ENCODE measurements around the gene MOAP1.
A peak's percentile ranks its signal among the peaks of the same experiment; 100 is the strongest.
"Not testable (repeated sequence)": the region's sequence is repeated elsewhere in the genome, so short reads cannot be mapped to it uniquely, and the experiment has no call there.

Gene MOAP1, protein sequence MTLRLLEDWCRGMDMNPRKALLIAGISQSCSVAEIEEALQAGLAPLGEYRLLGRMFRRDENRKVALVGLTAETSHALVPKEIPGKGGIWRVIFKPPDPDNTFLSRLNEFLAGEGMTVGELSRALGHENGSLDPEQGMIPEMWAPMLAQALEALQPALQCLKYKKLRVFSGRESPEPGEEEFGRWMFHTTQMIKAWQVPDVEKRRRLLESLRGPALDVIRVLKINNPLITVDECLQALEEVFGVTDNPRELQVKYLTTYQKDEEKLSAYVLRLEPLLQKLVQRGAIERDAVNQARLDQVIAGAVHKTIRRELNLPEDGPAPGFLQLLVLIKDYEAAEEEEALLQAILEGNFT
- 97.8 to 118 (median 108) reads per million in 4 experiments for total RNA-seq

DNA sequence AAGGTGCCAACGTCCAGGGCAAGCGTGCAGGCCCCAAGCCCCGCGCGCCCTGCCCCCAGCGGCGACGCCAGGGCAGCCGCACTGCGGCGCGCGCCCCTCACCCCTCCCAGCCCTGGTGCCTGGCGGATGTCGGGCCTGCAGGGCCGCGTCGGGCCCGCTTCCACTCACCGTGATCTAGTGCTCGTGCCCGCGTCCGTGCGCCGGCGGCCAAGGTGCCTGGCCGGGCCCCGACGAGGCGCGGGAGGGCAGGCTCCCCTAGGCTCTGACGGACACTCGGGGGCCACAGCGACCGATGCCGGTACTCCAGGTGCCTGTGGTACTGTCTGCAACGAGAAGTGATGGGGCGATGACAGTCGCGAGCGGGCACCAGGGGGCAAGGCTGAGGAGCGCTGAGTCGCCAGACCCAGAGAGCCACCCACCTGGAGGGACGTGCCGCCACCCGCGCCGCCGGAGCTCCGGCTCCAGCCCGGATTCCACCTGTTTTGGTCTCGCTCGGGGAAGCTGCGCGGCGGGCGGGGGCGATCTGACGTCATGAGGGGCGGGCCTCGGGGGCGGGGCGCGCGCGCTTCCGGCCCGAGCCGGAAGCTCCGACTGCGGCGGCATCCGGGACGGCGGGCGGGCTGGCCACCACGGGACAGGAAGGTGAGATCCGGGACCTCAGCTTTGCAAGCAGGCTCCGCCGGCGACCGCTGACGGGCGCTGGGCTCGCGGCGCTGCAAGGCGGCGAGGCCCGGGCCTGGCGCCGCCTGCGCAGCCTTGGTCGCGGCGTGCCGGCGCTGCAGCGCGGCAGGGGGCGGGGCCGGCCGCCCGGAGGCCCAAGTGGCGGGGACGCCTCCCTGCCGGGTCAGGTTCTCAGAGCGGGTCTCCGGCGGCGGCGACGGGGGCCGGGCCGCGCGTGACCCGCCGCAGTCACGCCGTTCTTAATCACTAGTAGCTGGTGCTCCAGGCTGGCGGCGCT lies at the start of gene MOAP1, which contains the start of gene LYSET:
Gene MOAP1 (minus strand): TSS at position 507 of the 958 bp plus-strand sequence. CDS start 655 bp downstream, outside the sequence.
Gene LYSET (plus strand): TSS at position 927 of the 958 bp plus-strand sequence. CDS start 89 bp downstream, outside the sequence.
- DNase-seq: peak; percentile 86

DNA sequence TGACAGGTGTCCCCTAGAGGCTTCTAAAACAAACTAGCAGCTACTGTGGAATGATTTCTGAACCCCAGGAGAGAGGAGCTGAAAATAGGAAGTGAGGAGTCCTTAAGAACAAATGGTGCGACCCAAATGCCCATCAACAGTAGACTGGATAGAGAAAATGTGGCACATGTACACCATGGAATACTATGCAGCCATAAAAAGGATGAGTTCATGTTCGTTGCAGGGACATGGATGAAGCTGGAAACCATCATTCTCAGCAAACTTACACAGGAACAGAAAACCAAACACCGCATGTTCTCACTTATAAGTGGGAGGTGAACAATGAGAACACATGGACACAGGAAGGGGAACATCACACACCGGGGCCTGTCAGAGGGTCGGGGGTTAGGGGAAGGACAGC lies 48.4 kb upstream of the MOAP1 start:
- not testable (repeated sequence) for DNase-seq

DNA sequence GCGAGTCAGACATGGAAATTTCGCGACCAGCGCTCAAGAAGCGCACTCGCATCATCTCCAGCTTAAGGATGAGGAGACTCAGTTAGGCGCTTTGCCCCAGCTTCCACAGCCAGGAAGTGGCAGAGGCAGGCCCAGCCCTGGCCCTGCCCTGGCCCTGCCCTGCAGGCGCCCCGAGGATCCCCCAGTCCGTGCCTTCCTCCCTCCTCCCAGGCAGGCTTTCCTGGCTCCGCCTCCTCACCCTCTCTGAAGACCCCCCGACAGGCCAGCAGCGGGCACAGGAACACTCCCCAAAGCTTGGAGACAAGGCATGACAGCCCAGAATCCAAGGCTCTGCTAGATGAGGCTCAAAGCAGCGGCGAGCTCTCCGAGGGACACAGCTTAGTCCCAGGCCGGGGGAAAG lies 47.5 kb upstream of the MOAP1 start:
- DNase-seq: no peak

DNA sequence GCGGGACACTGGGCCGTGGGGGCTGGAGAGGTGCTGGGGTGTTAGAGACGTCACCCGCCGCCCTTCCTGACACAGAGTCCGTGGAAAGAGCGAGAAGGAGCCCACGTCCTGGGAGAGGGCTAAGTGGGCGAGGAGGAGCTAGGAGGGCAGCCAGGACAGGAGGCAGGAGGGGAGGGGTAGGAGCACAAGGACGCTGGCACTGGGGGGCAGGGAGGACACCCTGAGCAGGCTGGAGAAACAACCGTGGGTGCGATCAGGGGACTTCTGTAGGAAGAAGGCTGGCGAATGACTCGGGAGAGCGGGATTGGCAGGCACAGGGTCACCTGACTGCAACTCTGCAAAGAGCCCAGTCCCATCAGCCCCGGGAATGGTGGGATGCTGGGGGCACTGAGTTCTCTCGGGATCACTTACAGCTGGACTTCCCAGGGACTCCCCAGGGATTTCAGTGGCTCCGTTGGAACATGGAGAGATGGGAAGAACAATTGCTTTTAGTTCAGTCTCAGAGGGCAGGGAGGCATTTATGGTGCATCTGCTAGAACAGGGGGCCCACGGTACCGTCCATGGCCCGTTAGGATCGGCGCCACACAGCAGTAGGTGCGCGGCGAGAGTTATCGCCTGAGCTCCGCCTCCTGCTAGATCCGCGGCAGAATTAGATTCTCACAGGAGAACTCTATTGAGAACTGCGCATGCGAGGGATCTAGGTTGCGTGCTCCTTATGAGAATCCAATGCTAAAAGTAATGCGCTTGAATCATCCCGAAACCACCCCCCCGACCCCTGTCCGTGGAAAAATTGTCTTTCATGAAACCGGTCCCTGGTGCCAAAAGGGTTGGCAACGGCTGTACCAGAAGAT lies 46.7 kb upstream of the MOAP1 start:
- DNase-seq: no peak

DNA sequence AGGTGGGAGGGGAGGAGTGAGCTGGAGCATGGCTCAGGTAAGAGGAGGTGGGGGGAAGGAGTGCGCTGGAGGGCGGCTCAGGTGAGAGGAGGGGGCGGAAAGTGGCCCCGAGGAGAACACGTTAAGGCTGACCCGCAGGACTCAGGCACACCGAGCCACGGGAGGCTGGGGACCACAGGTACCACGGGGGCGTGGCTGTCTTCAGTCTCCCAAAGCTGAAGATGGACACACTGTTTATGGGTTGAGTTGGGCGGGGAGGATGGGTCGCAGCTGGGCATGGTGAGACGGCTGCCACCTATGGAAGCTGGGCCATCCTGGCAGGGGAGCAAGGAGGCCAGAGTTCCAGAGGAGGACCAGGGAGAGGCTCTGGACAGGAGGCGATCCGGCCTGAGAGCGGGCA lies 45.8 kb upstream of the MOAP1 start:
- no peak for DNase-seq

DNA sequence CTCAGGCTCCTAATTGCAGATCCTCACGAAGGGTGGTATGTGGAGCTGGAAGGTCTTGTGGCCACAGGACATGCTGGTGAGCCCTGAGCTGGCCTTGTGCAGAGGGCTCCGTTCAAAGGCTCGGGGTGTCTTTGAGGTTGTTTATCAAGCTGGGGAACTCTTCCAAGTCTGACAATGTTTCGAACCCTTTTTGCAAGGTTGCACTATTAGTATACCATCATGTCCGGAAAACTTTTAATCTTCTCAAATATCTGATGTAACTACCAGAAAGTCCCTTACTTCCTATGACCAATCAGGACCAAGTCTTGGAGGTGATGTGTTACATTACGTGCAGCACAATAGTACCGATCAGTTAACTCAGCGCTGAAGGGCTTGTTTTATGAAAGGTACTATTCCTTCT lies 43.9 kb upstream of the MOAP1 start:
- no peak for DNase-seq

DNA sequence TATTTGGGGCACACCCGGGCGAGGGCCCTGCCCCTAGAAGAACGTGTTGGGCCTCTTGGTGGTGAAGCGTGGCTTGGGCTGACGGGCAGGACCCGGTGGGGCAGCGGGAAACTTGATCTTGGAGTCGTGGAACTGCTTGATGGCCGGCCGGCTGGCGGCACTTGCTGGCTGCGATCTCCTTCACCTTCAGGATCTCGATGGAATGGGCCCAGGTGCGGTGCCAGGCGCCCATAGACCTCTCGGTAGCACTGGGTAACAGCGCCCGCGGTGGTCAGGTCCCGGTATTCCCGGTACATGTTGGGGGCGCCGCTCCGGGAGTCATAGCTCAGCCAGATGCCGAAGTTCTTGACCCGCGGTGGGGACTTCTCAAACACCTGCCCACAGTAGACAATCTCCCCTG lies 38.9 kb upstream of the MOAP1 start:
- no peak for DNase-seq

DNA sequence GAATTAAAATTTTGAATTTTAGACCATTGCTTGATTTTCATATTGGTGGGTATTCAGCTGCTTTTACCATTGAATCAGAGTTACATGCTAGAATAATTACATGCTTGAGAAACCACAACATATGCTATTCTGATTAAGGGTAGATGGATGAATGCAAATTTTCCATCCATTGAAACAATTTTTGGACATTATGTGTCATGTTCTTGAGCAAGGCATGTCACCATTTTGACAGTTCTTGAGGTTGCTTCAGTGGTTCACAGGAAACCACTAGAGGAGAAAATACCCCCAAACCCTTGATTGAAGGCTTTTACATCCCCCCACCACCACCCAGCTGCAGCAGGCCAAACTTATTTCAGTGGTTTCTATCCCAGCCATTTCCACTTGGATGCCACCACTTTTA lies 35.8 kb upstream of the MOAP1 start:
- no peak for DNase-seq

DNA sequence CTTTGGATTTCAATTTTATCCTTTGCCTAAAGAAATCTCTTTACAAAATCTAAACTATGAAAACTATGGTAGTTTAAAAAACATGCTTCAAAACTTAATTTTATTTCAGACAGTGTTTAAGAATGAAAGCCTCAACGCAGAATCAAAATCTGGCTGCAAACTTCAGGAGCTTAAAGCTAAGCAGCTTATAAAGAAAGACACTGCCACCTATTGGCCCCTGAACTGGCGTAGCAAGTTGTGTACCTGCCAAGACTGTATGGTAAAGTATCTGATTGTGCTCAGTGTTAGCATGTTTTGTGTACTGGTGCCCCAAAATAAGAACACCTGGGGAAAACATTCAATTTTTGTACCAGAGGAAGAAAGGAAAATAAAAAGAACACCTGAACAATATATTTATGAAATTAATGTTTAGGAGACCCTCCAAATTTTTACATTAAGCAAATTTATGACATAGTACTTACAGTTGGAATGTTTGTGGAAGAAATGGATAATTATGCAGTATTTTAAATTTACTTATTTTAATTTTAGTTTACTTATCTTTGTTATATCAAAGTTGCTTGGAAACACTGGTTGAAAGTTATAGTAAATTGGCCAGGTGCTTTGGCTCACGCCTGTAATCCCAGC lies 34.5 kb upstream of the MOAP1 start:
- peak; percentile 19 for DNase-seq

DNA sequence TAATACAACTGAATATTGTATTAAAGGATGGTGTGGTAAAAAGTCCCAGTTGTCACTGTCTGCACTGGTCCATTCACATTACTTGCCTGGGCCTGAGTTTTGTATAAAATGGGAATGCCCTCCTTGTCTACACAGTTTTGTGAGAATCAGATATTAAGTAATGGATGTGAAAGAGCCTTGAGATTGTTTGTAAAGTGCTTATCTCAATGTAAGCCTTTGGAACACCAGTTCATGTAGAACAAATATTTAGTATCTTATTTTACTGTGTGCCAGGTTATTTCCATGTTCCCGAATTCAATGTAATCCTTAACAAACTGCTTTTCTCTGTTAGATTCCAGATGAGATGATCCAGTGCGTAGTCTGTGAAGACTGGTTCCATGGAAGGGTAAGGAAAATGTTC lies 29.9 kb upstream of the MOAP1 start:
- no peak for DNase-seq

DNA sequence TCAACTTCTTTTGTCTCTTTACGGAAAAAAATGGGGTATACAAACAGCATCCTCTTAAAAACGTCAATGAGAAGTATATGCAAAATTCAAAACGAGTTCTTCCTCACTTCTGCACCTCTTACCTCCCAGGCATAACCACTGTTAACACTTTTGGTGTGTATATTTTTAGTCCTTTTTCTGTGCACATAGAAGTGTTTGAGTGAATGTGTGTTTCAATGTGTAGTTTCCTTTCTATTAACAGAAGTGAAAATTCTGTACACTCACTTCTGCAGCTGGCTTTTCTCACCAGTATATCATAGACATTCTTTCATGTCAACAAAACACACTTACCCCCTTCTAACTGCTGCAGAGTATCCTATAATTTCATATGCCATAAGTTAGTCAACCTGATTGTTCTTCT lies 27.7 kb upstream of the MOAP1 start:
- no peak for DNase-seq

DNA sequence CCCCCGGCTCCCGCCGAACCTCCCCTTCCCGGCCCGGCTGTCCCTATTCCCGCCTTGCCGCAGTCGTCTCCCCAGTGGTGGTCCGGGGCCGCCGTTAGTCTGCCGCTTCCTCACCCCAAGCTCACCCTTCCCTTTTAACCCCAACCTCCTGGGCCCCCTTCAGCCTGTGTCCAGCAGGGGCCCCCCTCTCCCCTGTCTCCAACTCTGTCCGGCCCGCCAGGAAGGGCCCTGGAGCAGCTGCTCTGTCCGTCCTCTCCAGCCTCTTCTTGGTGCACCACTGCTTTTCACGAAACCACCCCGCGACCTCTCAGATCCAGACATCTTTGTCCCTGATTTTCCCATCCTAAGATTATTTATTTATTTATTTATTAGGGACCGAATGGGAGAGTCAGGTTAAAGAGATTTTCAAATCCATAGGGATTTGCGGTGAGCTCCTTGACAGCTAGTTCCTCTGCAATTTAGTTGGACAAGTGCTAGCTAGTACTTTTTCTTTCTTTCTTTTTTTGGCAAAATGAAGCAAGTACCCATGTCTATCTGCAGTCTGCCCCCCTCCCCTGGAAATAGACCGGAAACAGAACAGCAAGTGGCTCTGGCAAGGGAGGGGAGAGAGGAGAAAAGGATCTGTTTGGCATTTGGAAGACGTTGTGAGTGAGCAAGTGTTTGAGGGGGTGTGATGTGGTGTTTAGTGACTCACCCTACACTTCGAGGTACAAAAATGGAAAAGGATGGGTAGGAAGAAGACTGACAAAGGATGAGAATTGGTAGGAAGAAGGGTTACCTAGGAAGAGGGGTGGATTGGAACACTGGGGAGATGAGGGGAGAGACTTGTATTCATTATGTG lies 23.0 kb upstream of the MOAP1 start:
- no peak for DNase-seq

DNA sequence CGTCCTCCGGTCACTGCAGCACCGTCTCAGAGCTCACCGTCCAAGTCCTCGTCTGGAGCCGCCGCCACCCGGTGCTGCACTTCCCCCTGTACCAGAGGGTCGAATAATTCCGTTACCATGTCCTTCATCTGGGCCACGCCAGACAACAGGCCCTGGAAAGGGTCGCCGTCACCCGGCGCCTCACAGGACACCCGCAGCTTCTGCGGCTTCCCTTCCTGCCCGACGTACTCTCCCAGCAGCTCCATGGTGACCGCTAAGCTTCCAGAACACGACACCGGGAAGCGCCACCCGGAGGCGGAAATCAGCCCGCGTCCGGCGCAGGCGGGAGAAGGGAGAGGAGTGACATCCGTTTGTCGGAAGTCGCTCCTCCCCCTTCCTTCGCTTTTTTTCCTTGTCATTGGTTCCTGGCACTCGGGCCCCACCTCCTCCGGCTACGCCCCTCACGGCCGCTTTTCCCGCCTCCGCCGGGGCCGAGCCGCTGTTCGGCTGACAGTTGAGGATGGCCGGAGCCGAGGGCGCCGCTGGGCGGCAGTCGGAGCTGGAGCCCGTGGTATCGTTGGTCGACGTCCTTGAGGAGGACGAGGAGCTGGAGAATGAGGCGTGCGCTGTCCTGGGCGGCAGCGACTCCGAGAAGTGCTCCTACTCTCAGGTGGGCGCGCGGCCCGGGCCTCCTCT lies 22.2 kb upstream of the MOAP1 start, which contains the start of the genes GON7 and UBR7:
Gene GON7 (minus strand): TSS at position 273 of the 675 bp plus-strand sequence. CDS start 28 bp downstream, at position 245.
Gene UBR7 (plus strand): TSS at position 464 of the 675 bp plus-strand sequence. CDS start 36 bp downstream, at position 500.
- peak; percentile 79 for DNase-seq

DNA sequence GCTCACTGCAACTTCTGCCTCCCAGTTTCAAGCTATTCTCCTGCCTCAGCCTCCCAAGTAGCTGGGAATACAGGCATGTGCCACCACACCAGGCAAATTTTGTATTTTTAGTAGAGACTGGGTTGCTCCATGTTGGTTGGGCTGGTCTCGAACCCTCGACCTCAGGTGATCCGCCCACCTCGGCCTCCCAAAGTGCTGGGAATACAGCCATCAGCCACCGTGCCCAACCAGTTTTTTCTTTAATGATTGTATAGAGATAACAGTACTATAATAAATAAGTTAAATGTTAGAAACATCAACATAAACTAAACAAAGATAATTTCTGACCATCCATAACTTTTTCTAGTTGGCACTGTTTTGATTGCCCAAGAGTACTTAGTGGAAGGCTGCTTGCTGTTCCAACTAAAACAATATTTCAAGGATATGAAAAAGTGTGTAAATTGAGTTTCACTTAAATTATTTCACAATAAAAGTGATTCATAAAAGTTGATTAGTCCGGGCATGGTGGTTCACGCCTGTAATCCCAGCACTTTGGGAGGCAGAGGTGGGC lies 16.5 kb upstream of the MOAP1 start:
- no peak for DNase-seq

DNA sequence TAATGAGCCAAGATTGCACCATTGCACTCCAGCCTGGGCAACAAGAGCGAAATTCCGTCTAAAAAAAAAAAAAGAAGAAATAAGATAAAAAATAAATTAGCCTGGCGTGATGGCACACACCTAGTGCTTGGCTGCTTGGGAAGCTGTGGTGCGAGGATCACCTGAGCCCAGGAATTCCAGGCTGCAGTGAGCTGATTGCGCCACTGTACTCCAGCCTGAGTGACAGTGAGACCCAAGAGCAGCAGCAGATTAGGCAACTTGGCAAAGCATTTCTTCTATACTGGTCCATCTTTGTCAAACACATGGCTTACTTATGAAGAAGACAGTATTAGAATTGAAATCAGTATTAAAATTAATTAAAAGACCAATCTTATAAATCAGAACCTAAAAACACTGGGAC lies 15.9 kb upstream of the MOAP1 start:
- DNase-seq: no peak

DNA sequence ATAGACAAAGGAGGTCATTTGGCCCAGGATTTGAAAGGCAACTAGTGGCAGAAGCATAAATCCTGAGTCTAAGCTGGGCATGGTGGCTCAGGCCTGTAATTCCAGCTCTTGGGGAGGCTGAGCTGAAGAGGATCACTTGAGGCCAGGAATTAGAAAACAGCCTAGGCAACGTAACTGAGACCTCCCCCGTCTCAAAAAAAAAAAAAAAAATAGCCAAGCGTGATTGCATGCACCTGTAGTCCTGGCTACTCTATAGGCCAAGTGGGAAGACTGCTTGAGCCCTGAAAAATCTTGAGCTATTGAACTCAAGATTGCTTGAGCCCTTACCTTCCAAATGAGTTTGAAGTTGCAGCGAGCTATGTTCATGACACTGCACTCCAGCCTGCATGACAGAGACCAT lies 14.3 kb upstream of the MOAP1 start:
- no peak for DNase-seq

DNA sequence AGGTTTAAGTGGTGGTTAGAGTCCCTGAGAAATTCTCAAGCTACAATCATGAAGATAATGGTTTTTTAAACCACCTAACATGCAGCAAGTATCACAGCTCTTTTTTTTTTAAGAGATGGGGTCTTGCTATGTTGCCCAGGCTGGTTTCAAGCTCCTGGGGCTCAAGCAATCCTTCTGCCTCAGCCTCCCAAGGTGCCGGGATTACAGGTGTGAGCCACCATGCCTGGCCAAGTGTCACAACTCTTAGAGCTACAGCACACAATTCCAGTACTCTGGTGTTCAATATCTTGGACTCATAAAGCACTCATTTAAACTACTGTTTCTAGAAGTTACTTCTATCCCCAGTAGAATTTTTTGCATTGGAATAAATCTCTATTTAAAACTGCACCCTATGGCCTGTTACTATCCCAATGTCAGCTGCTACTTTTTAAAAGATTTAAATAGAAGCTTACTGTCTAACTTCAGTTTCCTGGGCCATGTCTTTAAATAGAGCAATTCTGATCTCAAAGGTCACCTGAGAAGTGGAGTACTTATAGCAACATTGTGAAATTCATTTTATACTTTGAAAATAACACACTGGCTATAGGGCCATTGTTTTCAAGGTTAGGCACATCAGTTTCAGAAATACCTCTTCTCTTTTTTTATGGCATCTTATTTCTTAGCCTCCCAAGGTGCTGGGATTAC lies 10.8 kb upstream of the MOAP1 start:
- DNase-seq: no peak

DNA sequence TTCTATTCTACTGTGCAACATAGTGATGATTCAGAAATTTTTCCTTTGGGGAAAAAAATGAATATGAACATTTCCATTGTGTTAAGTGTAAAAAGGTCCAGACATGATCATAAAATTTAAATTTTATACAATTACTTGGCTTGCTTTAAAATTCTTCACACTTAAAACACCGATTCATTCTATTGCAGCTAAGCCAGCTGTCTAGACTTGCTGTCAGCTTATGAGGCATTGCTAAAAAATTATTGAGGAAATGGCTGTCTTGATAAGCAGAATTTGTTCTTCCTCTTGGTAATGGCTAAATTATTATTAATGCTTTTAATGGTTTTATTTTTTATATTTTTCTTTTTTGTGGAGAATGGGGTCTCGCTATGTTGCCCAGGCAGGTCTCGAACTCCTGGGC lies 2.3 kb upstream of the MOAP1 start:
- DNase-seq: no peak

DNA sequence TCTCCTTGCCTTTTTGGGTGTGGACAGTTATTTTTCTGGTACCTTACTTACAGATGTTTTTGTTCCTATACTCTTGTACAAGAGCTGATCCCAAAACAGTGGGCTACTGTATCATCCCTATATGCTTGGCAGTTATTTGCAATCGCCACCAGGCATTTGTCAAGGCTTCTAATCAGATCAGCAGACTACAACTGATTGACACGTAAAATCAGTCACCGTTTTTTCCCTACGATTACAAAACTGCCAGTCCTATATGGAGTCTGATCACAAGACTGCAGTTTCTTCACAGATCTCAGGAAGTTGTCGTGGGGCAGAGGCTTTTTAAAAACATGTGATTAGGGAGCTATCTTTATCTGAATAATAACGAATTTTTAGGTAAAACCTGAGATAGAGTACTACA lies 1.8 kb upstream of the MOAP1 start:
- no peak for DNase-seq

DNA sequence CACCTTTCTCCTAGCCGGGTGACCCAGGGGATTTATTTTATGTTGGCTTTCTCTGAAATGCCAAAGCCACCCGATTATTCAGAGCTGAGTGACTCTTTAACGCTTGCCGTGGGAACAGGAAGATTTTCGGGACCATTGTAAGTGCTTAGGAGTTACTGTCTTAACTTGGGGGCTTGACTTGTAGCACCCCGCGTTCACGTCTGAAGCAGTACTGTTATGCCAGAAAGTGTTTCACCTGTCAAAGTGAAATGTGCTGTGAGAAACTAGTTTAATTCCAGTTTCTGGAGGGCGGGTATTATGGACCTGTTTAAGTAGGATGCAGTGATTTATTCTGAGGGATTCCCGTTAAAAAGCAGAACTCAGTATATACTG lies 638 bp upstream of the MOAP1 start:
- no peak for DNase-seq

Data from effector CD8-positive, alpha-beta T cell (primary cell).